Adrenal gland (tissue), 12 donors: Measurements from ENCODE around the gene PRRT2. TPM values are rescaled to one million over a fixed set of nuclear protein-coding genes. Genes with fewer than 3 reads are reported as not detected.
A peak's percentile ranks its signal among the peaks of the same experiment; 100 is the strongest.

ENCODE experiments used
- DNase-seq, 7 donors: peaks; one replicate each; pipeline ENCODE4 v3.0.0-alpha.2; 2019 to 2020
- H3K27ac ChIP-seq, 5 donors: fragments of 200-600 bp; sonication (generic) in 4 of 5; 1 replicate in 3 of 5; 2 replicates in 2 of 5; pipeline versions ENCODE4 v1.5.1 to v1.8.0; 2016 to 2020; ENCODE audit warnings: mild to moderate bottlenecking in 1 of 5
- H3K27me3 ChIP-seq: fragments of 200-600 bp; 2 replicates; pipeline ENCODE4 v1.8.0; 2021
- H3K36me3 ChIP-seq, 2 donors: fragments of 200-600 bp; replicated peaks in 1 of 2; 1 replicate in 1 of 2; 2 replicates in 1 of 2; pipeline versions ENCODE4 v1.5.1 to v1.8.0; 2018 to 2022
- H3K4me1 ChIP-seq, 2 donors: fragments of 200-600 bp; replicated peaks in 1 of 2; 1 replicate in 1 of 2; 2 replicates in 1 of 2; pipeline versions ENCODE4 v1.5.1 to v1.8.0; 2018 to 2021
- H3K4me3 ChIP-seq, 4 donors: fragments of 200-600 bp; sonication (generic) in 3 of 4; one replicate each; pipeline ENCODE4 v1.5.1; 2016 to 2018
- H3K9me3 ChIP-seq, 3 donors: fragments of 200-600 bp; sonication (generic) in 1 of 3; replicated peaks in 1 of 3; 1 replicate in 2 of 3; 2 replicates in 1 of 3; pipeline versions ENCODE4 v1.5.1 to v1.8.0; 2016 to 2021
- POLR2A ChIP-seq, 2 donors: fragments of 450-650 bp; IDR thresholded peaks; one replicate each; pipeline ENCODE4 v1.6.1; 2017; ENCODE audit warnings: antibody characterized with exemption in 2 of 2, mild to moderate bottlenecking in 2 of 2, moderate library complexity in 1 of 2
- WGBS, 4 donors: extraction: QIAGEN DNeasy Blood & Tissue Kit in 2 of 4; methylation state at CpG; one replicate each; pipeline versions ENCODE4 v1.1.5 to v1.1.7; 2013 to 2017; 5-methylcytosine and 5-hydroxymethylcytosine counted together
- intact Hi-C, 2 donors: fragments of 100-400 bp; cut with DNase I; formaldehyde crosslinking; loops; one replicate each; pipeline versions ENCODE4 v1.14.1 to v1.15.0; 2022 to 2023
- polyA plus RNA-seq, 3 donors: library from polyadenylated mRNA; stranded (reverse); fragments of 200-250 nt in 2 of 3; fragments of 350-450 nt in 1 of 3; fragmentation: Illumina TruSeq in 1 of 3; extraction: RNeasy Lipid Tissue Mini Kit (QIAGEN cat#74804) in 1 of 3; gene quantifications; one replicate each; pipeline ENCODE4 v1.2.3, GENCODE V29; 2013 to 2014
- total RNA-seq, 9 donors: library from RNA; depleted of rRNA in 4 of 9; stranded (reverse); fragments of >200 nt in 4 of 9; fragments of 120-200 nt in 1 of 9; fragmentation: NEBNext Ultra II Directional in 1 of 9; extraction: Animal tissue kit (Norgen Biotek cat#: 25700) in 1 of 9; gene quantifications; one replicate each; pipeline versions ENCODE4 v1.1.0 to v1.2.4, GENCODE V29; 2013 to 2023
- TF ChIP-seq, protein P1 (sequence below), 6 experiments: fragments of 450-650 bp in 4 of 6; fragments of 200-600 bp in 2 of 6; sonication (generic) in 1 of 6; IDR thresholded peaks; 1 replicate in 5 of 6; 2 replicates in 1 of 6; pipeline versions ENCODE4 v1.5.1 to v1.8.0; 2016 to 2021; ENCODE audit warnings: antibody characterized with exemption in 6 of 6, mild to moderate bottlenecking in 2 of 6, moderate library complexity in 1 of 6
- donor health status: healthy with polysubstance abuse.
- donor health status: Bipolar disorder and iron deficiency.
- donor health status: DM: yes; HTN: yes; CAD: no.
- donor health status: DM: no; HTN: no; CAD: no.
- donor health status: DM: no; HTN: no; CAD: no.
- donor health status: DM: yes; HTN: yes; CAD: no.

PRRT2 gene
- total and polyA plus RNA-seq, 12 donors, result 0.97 to 32.0 (median 2.4) TPM; not detected in 1

DNA sequence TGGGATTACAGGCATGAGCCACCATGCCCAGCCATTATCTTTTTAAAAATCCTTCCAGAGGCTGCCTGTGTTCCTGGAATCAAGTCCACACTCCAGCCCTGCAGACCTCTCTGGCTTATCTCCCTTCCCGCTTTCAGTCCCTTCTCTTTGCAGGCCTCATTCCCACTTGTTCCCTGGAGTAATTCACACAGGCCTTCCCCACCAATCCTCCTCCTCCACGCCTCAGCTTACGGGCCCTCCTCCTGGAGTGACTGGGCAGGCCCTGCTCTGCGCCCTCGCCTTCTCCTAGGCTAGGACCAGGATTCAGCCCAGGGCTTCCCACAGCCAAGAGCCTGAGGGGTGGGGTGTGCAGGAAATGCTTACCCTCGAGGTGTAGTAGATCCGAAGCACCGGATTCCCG lies 48.2 kb downstream of the PRRT2 start:
- WGBS, 4 donors, result 84 to 91% (median 87%) methylated on average over 7 to 9 of the region's 9 CpGs
- no peaks in the 10 kb centered on the region for H3K27me3 ChIP-seq
- H3K4me1 ChIP-seq, result peaks cover 20 to 24% of the 10 kb centered on the region in 2 donors

DNA sequence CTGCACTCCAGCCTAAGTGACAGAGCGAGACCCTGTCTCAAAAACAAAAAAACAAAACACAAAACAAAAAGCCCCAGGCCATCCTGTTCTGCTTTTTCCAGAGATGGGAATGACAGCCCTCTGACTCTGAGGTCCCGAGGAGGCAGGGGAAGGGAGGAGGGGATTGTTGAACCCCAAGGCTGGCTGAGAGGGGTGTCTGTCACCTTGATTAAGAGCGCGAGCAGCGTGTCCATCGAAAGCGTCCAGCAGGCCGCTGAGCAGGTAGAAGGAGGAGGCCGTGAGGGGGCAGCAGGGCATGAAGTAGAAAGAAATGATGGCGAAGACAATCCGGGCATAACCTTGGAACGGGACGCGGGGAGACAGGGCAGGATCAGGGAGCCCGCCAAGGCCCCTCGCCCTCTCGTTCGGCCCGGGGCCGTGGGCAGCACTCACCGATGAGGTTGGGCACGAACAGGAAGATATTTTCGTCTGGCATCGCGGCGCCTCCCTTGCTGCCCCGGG lies 50.4 kb downstream of the PRRT2 start:
- peak in 3 of 7 donors; percentile 39 to 64 (median 39) for DNase-seq
- intact Hi-C loops, result no loop called here
- 1 to 3% (median 2%) methylated on average over 21 to 27 of the region's 27 CpGs for WGBS, 4 donors
- no peaks in the 10 kb centered on the region for H3K9me3 ChIP-seq
- H3K27me3 ChIP-seq, result no peaks in the 10 kb centered on the region
- H3K4me3 ChIP-seq, result peak overlapping the region; percentile 87 to 98 (median 88)
- H3K4me1 ChIP-seq, result peaks cover 15 to 20% of the 10 kb centered on the region in 2 donors
- H3K27ac ChIP-seq, result peak overlapping the region in 4 of 5 donors; percentile 88 to 96 (median 93)
- peaks cover 0 to 31% of the 10 kb centered on the region in 2 donors for H3K36me3 ChIP-seq
- TF ChIP-seq, protein P1, sequence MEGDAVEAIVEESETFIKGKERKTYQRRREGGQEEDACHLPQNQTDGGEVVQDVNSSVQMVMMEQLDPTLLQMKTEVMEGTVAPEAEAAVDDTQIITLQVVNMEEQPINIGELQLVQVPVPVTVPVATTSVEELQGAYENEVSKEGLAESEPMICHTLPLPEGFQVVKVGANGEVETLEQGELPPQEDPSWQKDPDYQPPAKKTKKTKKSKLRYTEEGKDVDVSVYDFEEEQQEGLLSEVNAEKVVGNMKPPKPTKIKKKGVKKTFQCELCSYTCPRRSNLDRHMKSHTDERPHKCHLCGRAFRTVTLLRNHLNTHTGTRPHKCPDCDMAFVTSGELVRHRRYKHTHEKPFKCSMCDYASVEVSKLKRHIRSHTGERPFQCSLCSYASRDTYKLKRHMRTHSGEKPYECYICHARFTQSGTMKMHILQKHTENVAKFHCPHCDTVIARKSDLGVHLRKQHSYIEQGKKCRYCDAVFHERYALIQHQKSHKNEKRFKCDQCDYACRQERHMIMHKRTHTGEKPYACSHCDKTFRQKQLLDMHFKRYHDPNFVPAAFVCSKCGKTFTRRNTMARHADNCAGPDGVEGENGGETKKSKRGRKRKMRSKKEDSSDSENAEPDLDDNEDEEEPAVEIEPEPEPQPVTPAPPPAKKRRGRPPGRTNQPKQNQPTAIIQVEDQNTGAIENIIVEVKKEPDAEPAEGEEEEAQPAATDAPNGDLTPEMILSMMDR (IDR thresholded peaks at IDR 0.05), result peak in 1 of 6 experiments; percentile 10
- no peak for TF ChIP-seq POLR2A (IDR thresholded peaks at IDR 0.05)

More for the DNA sequence above, 48.2 kb downstream of the PRRT2 start:
- DNase-seq, result no peak
- intact Hi-C loops, result no loop called here
- peaks cover 0 to 31% of the 10 kb centered on the region in 2 donors for H3K36me3 ChIP-seq
- no peak overlapping the region for H3K27ac ChIP-seq
- no peak overlapping the region for H3K4me3 ChIP-seq
- H3K9me3 ChIP-seq, result no peaks in the 10 kb centered on the region
- TF ChIP-seq, protein P1 (IDR thresholded peaks at IDR 0.05), result no peak
- no peak for TF ChIP-seq POLR2A (IDR thresholded peaks at IDR 0.05)

DNA sequence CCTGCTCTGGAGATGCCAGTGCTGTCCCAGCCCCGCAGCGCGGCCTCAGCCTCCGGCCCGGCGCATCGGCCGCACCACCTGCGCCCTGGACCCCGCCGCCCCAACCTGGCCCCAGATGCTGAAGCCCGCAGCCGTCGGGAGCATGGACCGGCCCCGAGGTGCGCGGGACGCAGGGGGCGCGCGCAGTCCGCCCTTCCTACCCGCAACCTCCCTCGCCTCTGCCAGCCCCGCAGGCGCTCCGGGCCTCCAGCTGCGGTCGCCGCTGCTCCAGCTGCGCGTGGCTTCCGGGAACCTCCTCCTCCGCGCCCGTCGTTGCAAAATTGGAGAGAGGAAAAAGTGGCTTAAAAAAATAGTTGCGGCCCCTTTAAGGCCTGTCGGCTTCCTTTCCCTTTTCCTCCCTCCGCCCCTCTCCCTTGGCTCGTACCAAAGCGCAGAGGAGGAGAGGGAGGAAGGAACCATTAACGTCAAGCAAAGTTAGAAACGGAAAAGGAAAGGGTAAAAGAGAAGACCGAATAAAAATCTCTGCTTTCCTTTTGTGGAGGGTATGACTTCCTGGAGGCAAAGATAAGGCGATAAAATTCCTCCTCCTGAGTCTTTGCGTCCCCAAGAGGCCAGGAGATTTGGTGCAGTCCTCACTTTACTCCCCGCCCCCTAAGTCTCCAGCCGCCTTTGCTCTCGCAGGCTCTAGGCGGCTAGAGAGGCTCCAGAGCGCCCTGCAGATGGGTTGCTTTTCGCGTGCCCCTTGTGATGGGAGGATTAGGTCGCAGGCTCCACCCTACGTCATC lies 51.1 kb downstream of the PRRT2 start, which contains the start of gene CDIPT:
Gene CDIPT (minus strand): TSS at position 343 of the 785 bp plus-strand sequence. CDS start 369 bp downstream, outside the sequence.
- intact Hi-C loops, result no loop called here
- peak within 1 kb of the TSS; percentile 88 to 98 (median 95) for H3K27ac ChIP-seq
- peak; percentile 20 to 90 for TF ChIP-seq POLR2A (IDR thresholded peaks at IDR 0.05)
- TF ChIP-seq, protein P1 (IDR thresholded peaks at IDR 0.05), result peak; percentile 29 to 85 (median 66)

DNA sequence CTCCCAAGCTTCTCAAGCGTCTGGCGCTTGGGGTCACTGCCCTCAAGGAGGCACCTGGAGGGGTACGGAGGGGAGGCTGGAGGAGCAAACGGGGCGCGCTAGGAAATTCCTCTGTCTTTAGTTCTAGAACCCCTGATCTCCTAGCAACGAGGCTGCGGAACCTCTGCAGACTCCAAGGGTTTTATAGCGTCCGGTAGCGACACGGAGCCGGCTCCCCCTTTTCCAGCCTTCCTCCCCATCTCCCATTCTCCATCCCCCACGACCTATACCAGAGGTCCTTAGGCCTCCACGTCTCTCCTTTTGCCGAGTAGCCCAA lies 51.6 kb downstream of the PRRT2 start:
- peak overlapping the region in 1 of 4 donors; percentile 88 for H3K4me3 ChIP-seq
- peak overlapping the region in 3 of 5 donors; percentile 88 to 96 (median 91) for H3K27ac ChIP-seq
- 30 to 42% (median 35%) methylated on average over 14 to 16 of the region's 16 CpGs for WGBS, 4 donors
- no peaks in the 10 kb centered on the region for H3K27me3 ChIP-seq
- TF ChIP-seq, protein P1 (IDR thresholded peaks at IDR 0.05), result peak in 2 of 6 experiments; percentile 5 to 12
- TF ChIP-seq POLR2A (IDR thresholded peaks at IDR 0.05), result no peak
- intact Hi-C loops, result no loop called here
- peaks cover 11 to 20% of the 10 kb centered on the region in 2 donors for H3K4me1 ChIP-seq
- no peaks in the 10 kb centered on the region for H3K9me3 ChIP-seq
- H3K36me3 ChIP-seq, result peaks cover 0 to 26% of the 10 kb centered on the region in 2 donors
- no peak for DNase-seq

More for the DNA sequence above, 51.1 kb downstream of the PRRT2 start, which contains the start of gene CDIPT:
- H3K4me3 ChIP-seq, result peak within 1 kb of the TSS; percentile 87 to 98 (median 88)
- peak; percentile 92 to 97 (median 96) for DNase-seq
- 0% methylated on average over 17 to 57 of the region's 57 CpGs for WGBS, 4 donors
- H3K9me3 ChIP-seq, result no peaks in the 10 kb centered on the region
- no peaks in the 10 kb centered on the region for H3K27me3 ChIP-seq
- H3K4me1 ChIP-seq, result peaks cover 11 to 20% of the 10 kb centered on the region in 2 donors
- peaks cover 0 to 31% of the 10 kb centered on the region in 2 donors for H3K36me3 ChIP-seq
